ENCODE measurements around the gene COL4A2.

DNA sequence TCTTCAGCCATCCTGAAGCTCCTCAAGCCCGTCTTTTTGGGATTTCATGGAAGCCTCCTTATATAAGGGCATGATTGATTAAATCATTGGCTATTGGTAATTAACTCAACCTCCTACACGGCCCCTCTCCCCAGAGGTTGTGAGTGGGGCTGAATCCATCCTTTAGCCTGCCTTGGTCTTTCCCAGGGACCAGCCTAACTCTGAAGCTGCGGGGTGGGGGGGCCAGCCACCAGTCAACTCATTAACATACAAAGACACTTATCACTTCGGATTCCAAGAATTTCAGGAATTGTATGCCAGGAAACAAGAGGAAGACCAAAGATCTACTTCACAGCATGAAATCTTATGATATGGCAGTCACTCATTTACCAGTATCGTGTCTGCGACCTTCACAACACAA, 10.1 kb upstream of the COL4A2 start:
- TF ChIP-seq, protein P1, sequence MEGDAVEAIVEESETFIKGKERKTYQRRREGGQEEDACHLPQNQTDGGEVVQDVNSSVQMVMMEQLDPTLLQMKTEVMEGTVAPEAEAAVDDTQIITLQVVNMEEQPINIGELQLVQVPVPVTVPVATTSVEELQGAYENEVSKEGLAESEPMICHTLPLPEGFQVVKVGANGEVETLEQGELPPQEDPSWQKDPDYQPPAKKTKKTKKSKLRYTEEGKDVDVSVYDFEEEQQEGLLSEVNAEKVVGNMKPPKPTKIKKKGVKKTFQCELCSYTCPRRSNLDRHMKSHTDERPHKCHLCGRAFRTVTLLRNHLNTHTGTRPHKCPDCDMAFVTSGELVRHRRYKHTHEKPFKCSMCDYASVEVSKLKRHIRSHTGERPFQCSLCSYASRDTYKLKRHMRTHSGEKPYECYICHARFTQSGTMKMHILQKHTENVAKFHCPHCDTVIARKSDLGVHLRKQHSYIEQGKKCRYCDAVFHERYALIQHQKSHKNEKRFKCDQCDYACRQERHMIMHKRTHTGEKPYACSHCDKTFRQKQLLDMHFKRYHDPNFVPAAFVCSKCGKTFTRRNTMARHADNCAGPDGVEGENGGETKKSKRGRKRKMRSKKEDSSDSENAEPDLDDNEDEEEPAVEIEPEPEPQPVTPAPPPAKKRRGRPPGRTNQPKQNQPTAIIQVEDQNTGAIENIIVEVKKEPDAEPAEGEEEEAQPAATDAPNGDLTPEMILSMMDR (IDR thresholded peaks at IDR 0.05) = no peak
- no peak for TF ChIP-seq POLR2A (IDR thresholded peaks at IDR 0.05)
- TF ChIP-seq POLR2AphosphoS5 (IDR thresholded peaks at IDR 0.05) = no peak
